ENCODE measurements around the gene CACNB4. TPM values are rescaled to one million over a fixed set of nuclear protein-coding genes. Genes with fewer than 3 reads are reported as not detected.

Gene CACNB4
- total and polyA plus RNA-seq, 2 donors: 3.0 to 3.5 TPM

- Histone ChIP-seq H3K36me3 (ENCODE audit: control insufficient read depth in 2 of 2, insufficient read depth in 2 of 2, low read length in 1 of 2) (no peaks in the 10 kb centered on the region), H3K27ac (ENCODE audit: low read depth in 1 of 2, low read length in 1 of 2) (no peak overlapping the region), H3K9me3 (ENCODE audit: control insufficient read depth in 2 of 2, insufficient read depth in 1 of 2, low read length in 1 of 2) (peaks cover 0 to 2% of the 10 kb centered on the region in 2 donors), H3K4me1 (ENCODE audit: control insufficient read depth in 2 of 2, insufficient read depth in 2 of 2, low read length in 2 of 2) (no peaks in the 10 kb centered on the region), H3K4me3 (ENCODE audit: low read length in 2 of 2) (no peak overlapping the region), H3K27me3 (ENCODE audit: control insufficient read depth in 2 of 2, insufficient read depth in 1 of 2, low read length in 1 of 2) (no peaks in the 10 kb centered on the region)
- WGBS: 95% methylated on average over 1 of the region's 1 CpG
- DNase-seq (ENCODE audit: low read depth in 6 of 9, low spot score in 9 of 9): no peak
Measured at GRCh38 chr2:151981886-151982285, 117.0 kb downstream of the CACNB4 start.

GRCh38 chr2:151979694-151980093 is 119.2 kb downstream of the CACNB4 start:
- Histone ChIP-seq H3K4me1 (ENCODE audit: control insufficient read depth in 2 of 2, insufficient read depth in 2 of 2, low read length in 2 of 2) (no peaks in the 10 kb centered on the region), H3K27ac (ENCODE audit: low read depth in 1 of 2, low read length in 1 of 2) (no peak overlapping the region), H3K36me3 (ENCODE audit: control insufficient read depth in 2 of 2, insufficient read depth in 2 of 2, low read length in 1 of 2) (no peaks in the 10 kb centered on the region), H3K4me3 (ENCODE audit: low read length in 2 of 2) (no peak overlapping the region), H3K27me3 (ENCODE audit: control insufficient read depth in 2 of 2, insufficient read depth in 1 of 2, low read length in 1 of 2) (no peaks in the 10 kb centered on the region), H3K9me3 (ENCODE audit: control insufficient read depth in 2 of 2, insufficient read depth in 1 of 2, low read length in 1 of 2) (peaks cover 0 to 2% of the 10 kb centered on the region in 2 donors)
- WGBS: 98% methylated on average over 3 of the region's 3 CpGs
- DNase-seq (ENCODE audit: low read depth in 6 of 9, low spot score in 9 of 9): no peak

- H3K27me3 ChIP-seq (ENCODE audit: control insufficient read depth in 2 of 2, insufficient read depth in 1 of 2, low read length in 1 of 2): no peaks in the 10 kb centered on the region
- DNase-seq (ENCODE audit: low read depth in 6 of 9, low spot score in 9 of 9): no peak
- H3K27ac ChIP-seq (ENCODE audit: low read depth in 1 of 2, low read length in 1 of 2): peak overlapping the region in 1 of 2 donors; percentile 18
- H3K4me1 ChIP-seq (ENCODE audit: control insufficient read depth in 2 of 2, insufficient read depth in 2 of 2, low read length in 2 of 2): peaks cover 0 to 2% of the 10 kb centered on the region in 2 donors
- no peaks in the 10 kb centered on the region for H3K36me3 ChIP-seq (ENCODE audit: control insufficient read depth in 2 of 2, insufficient read depth in 2 of 2, low read length in 1 of 2)
- H3K4me3 ChIP-seq (ENCODE audit: low read length in 2 of 2): no peak overlapping the region
- peaks cover 0 to 2% of the 10 kb centered on the region in 2 donors for H3K9me3 ChIP-seq (ENCODE audit: control insufficient read depth in 2 of 2, insufficient read depth in 1 of 2, low read length in 1 of 2)
- 93% methylated on average over 7 of the region's 7 CpGs for WGBS
Measured at GRCh38 chr2:151978709-151979108, 120.1 kb downstream of the CACNB4 start.

- no peaks in the 10 kb centered on the region for H3K27me3 ChIP-seq (ENCODE audit: control insufficient read depth in 2 of 2, insufficient read depth in 1 of 2, low read length in 1 of 2)
- peaks cover 0 to 2% of the 10 kb centered on the region in 2 donors for H3K9me3 ChIP-seq (ENCODE audit: control insufficient read depth in 2 of 2, insufficient read depth in 1 of 2, low read length in 1 of 2)
- H3K27ac ChIP-seq (ENCODE audit: low read depth in 1 of 2, low read length in 1 of 2): no peak overlapping the region
- no peak overlapping the region for H3K4me3 ChIP-seq (ENCODE audit: low read length in 2 of 2)
- no peaks in the 10 kb centered on the region for H3K36me3 ChIP-seq (ENCODE audit: control insufficient read depth in 2 of 2, insufficient read depth in 2 of 2, low read length in 1 of 2)
- WGBS: 96% methylated on average over 3 of the region's 3 CpGs
- peaks cover 0 to 8% of the 10 kb centered on the region in 2 donors for H3K4me1 ChIP-seq (ENCODE audit: control insufficient read depth in 2 of 2, insufficient read depth in 2 of 2, low read length in 2 of 2)
- DNase-seq (ENCODE audit: low read depth in 6 of 9, low spot score in 9 of 9): no peak
Measured at GRCh38 chr2:151977631-151978030, 121.2 kb downstream of the CACNB4 start.

GRCh38 chr2:151976945-151977353 is 121.9 kb downstream of the CACNB4 start:
- Histone ChIP-seq H3K27ac (ENCODE audit: low read depth in 1 of 2, low read length in 1 of 2) (no peak overlapping the region), H3K9me3 (ENCODE audit: control insufficient read depth in 2 of 2, insufficient read depth in 1 of 2, low read length in 1 of 2) (peaks cover 0 to 2% of the 10 kb centered on the region in 2 donors), H3K27me3 (ENCODE audit: control insufficient read depth in 2 of 2, insufficient read depth in 1 of 2, low read length in 1 of 2) (no peaks in the 10 kb centered on the region), H3K36me3 (ENCODE audit: control insufficient read depth in 2 of 2, insufficient read depth in 2 of 2, low read length in 1 of 2) (no peaks in the 10 kb centered on the region), H3K4me1 (ENCODE audit: control insufficient read depth in 2 of 2, insufficient read depth in 2 of 2, low read length in 2 of 2) (peaks cover 0 to 8% of the 10 kb centered on the region in 2 donors), H3K4me3 (ENCODE audit: low read length in 2 of 2) (no peak overlapping the region)
- WGBS: 89% methylated on average over 2 of the region's 2 CpGs
- DNase-seq (ENCODE audit: low read depth in 6 of 9, low spot score in 9 of 9): no peak

- Histone ChIP-seq H3K27ac (ENCODE audit: low read depth in 1 of 2, low read length in 1 of 2) (no peak overlapping the region), H3K36me3 (ENCODE audit: control insufficient read depth in 2 of 2, insufficient read depth in 2 of 2, low read length in 1 of 2) (no peaks in the 10 kb centered on the region), H3K4me1 (ENCODE audit: control insufficient read depth in 2 of 2, insufficient read depth in 2 of 2, low read length in 2 of 2) (peaks cover 0 to 8% of the 10 kb centered on the region in 2 donors), H3K4me3 (ENCODE audit: low read length in 2 of 2) (no peak overlapping the region), H3K9me3 (ENCODE audit: control insufficient read depth in 2 of 2, insufficient read depth in 1 of 2, low read length in 1 of 2) (peaks cover 0 to 2% of the 10 kb centered on the region in 2 donors), H3K27me3 (ENCODE audit: control insufficient read depth in 2 of 2, insufficient read depth in 1 of 2, low read length in 1 of 2) (no peaks in the 10 kb centered on the region)
- DNase-seq (ENCODE audit: low read depth in 6 of 9, low spot score in 9 of 9): no peak
- WGBS: 97% methylated on average over 15 of the region's 15 CpGs
Measured at GRCh38 chr2:151975460-151976414, 123.1 kb downstream of the CACNB4 start.

GRCh38 chr2:151974988-151975387 is 123.9 kb downstream of the CACNB4 start:
- 98% methylated on average over 3 of the region's 3 CpGs for WGBS
- Histone ChIP-seq H3K4me3 (ENCODE audit: low read length in 2 of 2) (no peak overlapping the region), H3K27ac (ENCODE audit: low read depth in 1 of 2, low read length in 1 of 2) (no peak overlapping the region), H3K4me1 (ENCODE audit: control insufficient read depth in 2 of 2, insufficient read depth in 2 of 2, low read length in 2 of 2) (peaks cover 0 to 8% of the 10 kb centered on the region in 2 donors), H3K36me3 (ENCODE audit: control insufficient read depth in 2 of 2, insufficient read depth in 2 of 2, low read length in 1 of 2) (no peaks in the 10 kb centered on the region), H3K9me3 (ENCODE audit: control insufficient read depth in 2 of 2, insufficient read depth in 1 of 2, low read length in 1 of 2) (peaks cover 0 to 2% of the 10 kb centered on the region in 2 donors), H3K27me3 (ENCODE audit: control insufficient read depth in 2 of 2, insufficient read depth in 1 of 2, low read length in 1 of 2) (no peaks in the 10 kb centered on the region)
- no peak for DNase-seq (ENCODE audit: low read depth in 6 of 9, low spot score in 9 of 9)

- Histone ChIP-seq H3K9me3 (ENCODE audit: control insufficient read depth in 2 of 2, insufficient read depth in 1 of 2, low read length in 1 of 2) (peaks cover 0 to 2% of the 10 kb centered on the region in 2 donors), H3K27ac (ENCODE audit: low read depth in 1 of 2, low read length in 1 of 2) (no peak overlapping the region), H3K4me1 (ENCODE audit: control insufficient read depth in 2 of 2, insufficient read depth in 2 of 2, low read length in 2 of 2) (peaks cover 0 to 8% of the 10 kb centered on the region in 2 donors), H3K4me3 (ENCODE audit: low read length in 2 of 2) (no peak overlapping the region), H3K27me3 (ENCODE audit: control insufficient read depth in 2 of 2, insufficient read depth in 1 of 2, low read length in 1 of 2) (no peaks in the 10 kb centered on the region), H3K36me3 (ENCODE audit: control insufficient read depth in 2 of 2, insufficient read depth in 2 of 2, low read length in 1 of 2) (no peaks in the 10 kb centered on the region)
- WGBS: 42% methylated on average over 8 of the region's 8 CpGs
- peak; percentile 15 to 70 (median 29) for DNase-seq (ENCODE audit: low read depth in 6 of 9, low spot score in 9 of 9)
Measured at GRCh38 chr2:151973901-151974199, 125.0 kb downstream of the CACNB4 start.

GRCh38 chr2:151973013-151973900 is 125.6 kb downstream of the CACNB4 start:
- no peak overlapping the region for H3K27ac ChIP-seq (ENCODE audit: low read depth in 1 of 2, low read length in 1 of 2)
- peaks cover 0 to 8% of the 10 kb centered on the region in 2 donors for H3K4me1 ChIP-seq (ENCODE audit: control insufficient read depth in 2 of 2, insufficient read depth in 2 of 2, low read length in 2 of 2)
- H3K36me3 ChIP-seq (ENCODE audit: control insufficient read depth in 2 of 2, insufficient read depth in 2 of 2, low read length in 1 of 2): no peaks in the 10 kb centered on the region
- no peaks in the 10 kb centered on the region for H3K27me3 ChIP-seq (ENCODE audit: control insufficient read depth in 2 of 2, insufficient read depth in 1 of 2, low read length in 1 of 2)
- 95% methylated on average over 8 of the region's 8 CpGs for WGBS
- H3K9me3 ChIP-seq (ENCODE audit: control insufficient read depth in 2 of 2, insufficient read depth in 1 of 2, low read length in 1 of 2): no peaks in the 10 kb centered on the region
- DNase-seq (ENCODE audit: low read depth in 6 of 9, low spot score in 9 of 9): no peak
- H3K4me3 ChIP-seq (ENCODE audit: low read length in 2 of 2): no peak overlapping the region

Data from thymus (tissue), 11 donors.